ENCODE data around the gene PSMA8.

GRCh38 chr18:26175481-26175880 lies 41.8 kb downstream of the PSMA8 start:
- no peak for TF ChIP-seq CTCF (IDR thresholded peaks at IDR 0.05)
- no peak for TF ChIP-seq POLR2A (IDR thresholded peaks at IDR 0.05)

Measured in body of pancreas (tissue), 4 donors.